Prostate gland (tissue), 2 donors: ENCODE results near the gene ZNF232.
"Not testable (repeated sequence)": the region's sequence is repeated elsewhere in the genome, so short reads cannot be mapped to it uniquely, and the experiment has no call there.

Experiments
- POLR2AphosphoS5 ChIP-seq: sonication (generic); formaldehyde crosslinking; IDR thresholded peaks from one replicate; pipeline ENCODE4 v1.6.1; 2017; ENCODE audit warnings: antibody characterized with exemption
- TF ChIP-seq, protein P1 (sequence below), 4 experiments: fragments of 200-600 bp in 2 of 4; fragments of 450-650 bp in 2 of 4; sonication (generic) in 2 of 4; IDR thresholded peaks; 1 replicate in 3 of 4; 2 replicates in 1 of 4; pipeline ENCODE4 v1.5.1; 2016 to 2019; ENCODE audit warnings: antibody characterized with exemption in 4 of 4, mild to moderate bottlenecking in 2 of 4, moderate library complexity in 2 of 4

DNA sequence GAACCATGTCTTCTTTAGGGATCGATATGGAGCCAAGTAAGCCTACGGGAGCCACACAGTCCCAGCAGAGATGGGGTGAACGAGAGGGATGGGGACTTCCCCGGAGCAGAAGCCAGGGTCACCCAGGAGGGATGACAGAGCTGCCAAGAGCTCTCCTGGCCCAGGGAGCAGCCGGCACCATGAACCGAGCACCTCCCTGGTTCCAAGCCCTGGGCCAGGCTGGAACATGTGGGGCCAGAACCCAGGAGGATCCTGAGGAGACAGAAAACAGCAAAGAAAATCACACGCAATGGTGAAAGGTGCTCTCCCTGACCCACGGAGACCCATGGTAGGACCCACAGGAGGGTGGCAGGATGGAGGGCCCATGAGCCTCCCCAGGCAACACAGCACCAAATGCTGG is 22.3 kb upstream of the ZNF232 start:
- TF ChIP-seq, protein P1, sequence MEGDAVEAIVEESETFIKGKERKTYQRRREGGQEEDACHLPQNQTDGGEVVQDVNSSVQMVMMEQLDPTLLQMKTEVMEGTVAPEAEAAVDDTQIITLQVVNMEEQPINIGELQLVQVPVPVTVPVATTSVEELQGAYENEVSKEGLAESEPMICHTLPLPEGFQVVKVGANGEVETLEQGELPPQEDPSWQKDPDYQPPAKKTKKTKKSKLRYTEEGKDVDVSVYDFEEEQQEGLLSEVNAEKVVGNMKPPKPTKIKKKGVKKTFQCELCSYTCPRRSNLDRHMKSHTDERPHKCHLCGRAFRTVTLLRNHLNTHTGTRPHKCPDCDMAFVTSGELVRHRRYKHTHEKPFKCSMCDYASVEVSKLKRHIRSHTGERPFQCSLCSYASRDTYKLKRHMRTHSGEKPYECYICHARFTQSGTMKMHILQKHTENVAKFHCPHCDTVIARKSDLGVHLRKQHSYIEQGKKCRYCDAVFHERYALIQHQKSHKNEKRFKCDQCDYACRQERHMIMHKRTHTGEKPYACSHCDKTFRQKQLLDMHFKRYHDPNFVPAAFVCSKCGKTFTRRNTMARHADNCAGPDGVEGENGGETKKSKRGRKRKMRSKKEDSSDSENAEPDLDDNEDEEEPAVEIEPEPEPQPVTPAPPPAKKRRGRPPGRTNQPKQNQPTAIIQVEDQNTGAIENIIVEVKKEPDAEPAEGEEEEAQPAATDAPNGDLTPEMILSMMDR (IDR thresholded peaks at IDR 0.05), result not testable (repeated sequence)
- TF ChIP-seq POLR2AphosphoS5, result not testable (repeated sequence)
